HG02678 (cell line): ENCODE measurements around the gene UCP2.

ENCODE experiments used
- ATAC-seq: cut with Tn5 transposase; IDR thresholded peaks from one replicate; pipeline ENCODE4 v1.9.1; 2021; ENCODE audit warnings: mild to moderate bottlenecking, moderate library complexity; ENCODE audit not compliant: unreplicated experiment

Gene UCP2

DNA sequence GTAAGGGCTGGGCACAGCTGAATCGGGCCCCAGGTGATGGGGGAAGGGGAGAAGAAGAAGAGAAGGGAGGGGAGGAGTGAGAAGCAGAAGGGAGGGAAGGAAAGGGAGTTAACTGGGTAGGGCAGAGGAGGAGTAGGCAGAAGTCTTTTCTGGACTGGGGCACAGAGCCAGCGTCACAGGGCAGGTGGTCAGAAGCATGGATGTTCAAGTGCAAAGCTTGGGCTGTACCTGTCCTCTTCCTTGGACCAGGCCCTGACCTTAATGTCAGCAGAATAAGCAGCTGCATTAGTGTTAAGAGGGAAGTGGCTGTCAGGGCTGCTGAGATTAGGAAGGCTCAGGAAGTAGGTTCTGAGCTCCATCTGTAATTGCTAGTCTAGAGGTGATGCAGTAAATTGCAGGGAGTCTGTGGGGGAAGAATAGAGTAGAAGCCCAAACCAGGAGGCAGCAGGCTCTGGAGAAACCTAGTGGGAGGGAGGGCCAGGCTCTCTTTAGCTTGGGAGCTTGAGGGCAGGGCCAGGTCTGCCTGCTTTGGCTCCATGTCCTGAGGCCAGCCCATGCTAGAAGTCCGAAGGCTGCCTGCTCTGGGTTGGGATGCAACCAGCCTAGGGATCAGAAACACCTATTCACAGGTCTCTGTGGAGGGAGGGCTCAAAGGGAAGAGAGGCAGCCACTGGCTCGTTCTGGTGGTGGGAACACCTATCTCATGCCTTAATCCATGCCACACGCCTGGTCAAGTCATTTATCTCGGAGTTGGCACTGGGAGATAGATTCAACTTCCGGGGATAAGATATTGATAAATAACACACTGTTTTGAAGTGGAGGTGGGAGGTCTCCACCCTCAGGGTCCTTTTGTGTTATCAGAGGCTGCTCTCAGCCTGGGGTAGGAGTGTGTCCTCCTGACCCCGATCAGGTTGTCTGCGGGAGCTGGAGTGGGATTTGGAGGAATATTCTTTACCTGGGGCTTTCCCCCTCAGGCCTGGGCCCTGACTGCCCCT, 28.0 kb upstream of the UCP2 start:
- no peak for ATAC-seq

GRCh38 chr11:74009675-74010305, 27.1 kb upstream of the UCP2 start:
- ATAC-seq, result no peak

GRCh38 chr11:74009230-74009547, 26.5 kb upstream of the UCP2 start:
- no peak for ATAC-seq

DNA sequence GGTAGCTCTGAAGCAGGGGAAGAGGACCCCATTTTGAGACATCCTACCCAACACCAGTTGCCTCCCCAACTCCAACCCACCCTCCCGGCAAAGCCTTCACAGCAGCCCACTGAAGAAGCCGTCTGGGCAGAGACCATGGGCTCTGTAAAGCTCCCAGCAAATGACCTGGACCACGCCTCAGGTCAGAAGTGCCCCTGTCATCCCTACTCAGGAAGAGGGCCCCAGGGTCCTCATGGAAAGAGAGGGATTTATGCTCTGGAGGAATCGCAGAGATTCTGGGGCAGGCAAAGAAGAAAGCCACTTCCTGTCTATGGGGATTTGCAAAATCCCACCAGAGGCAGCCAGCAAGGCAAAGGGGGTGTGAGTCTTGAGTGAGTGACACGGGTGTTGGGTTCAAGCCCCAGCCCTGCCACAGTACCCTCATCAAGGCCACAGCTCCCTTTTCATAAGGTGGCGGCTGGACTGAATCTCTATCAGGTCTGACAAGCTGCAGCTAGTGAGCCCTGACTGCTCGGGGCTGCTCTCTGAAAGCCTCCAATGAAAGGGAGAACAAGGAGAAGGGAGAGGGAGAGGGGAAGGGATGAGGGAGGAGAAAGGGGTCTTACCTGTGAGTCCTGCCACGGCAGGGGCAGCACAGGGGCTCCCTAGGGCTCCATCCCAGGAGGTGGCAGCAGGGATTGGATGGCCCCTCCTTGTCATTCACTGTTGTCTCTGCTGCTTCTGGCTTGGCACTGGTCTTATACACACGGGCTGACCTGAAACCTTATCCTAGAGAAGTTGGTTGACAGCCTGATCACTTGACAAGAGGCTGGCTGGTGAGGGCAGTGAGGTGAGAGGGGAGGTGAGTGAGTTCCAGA, 26.0 kb upstream of the UCP2 start, which contains the start of gene UCP3:
UCP3 (minus strand) TSS at position 713 of the 857 bp plus-strand sequence. CDS start 2,043 bp downstream, outside the sequence.
- ATAC-seq, result no peak

- no peak for ATAC-seq
Observed at GRCh38 chr11:74007691-74008372, 25.2 kb upstream of the UCP2 start.

DNA sequence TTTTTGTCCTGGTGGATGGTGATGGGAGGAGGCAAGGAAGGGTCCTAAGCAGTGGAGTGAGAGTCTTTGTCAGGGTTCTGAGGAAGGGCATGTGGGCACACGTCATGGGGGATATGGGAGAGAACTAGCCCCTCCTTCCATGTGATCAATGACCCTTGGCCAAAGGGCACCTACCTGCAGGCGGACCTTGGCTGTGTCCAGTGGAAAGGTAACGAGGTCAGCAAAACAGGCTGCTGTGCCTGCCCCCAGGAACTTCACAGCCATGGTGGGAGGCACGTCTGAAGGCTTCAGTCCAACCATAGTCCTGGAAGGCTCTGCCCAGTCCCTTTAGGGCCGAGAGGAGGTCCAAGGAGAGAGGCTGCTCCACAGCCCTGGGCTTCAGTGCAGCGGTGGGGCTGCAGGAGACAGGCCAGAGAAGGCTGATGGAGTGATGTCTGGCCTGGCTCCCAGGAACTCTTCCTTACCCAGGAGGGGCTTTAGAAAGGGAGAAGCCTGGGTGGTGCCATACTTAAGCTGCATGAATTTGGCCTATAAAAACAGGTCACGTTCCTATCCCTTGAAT, 24.2 kb upstream of the UCP2 start:
- ATAC-seq, result no peak

DNA sequence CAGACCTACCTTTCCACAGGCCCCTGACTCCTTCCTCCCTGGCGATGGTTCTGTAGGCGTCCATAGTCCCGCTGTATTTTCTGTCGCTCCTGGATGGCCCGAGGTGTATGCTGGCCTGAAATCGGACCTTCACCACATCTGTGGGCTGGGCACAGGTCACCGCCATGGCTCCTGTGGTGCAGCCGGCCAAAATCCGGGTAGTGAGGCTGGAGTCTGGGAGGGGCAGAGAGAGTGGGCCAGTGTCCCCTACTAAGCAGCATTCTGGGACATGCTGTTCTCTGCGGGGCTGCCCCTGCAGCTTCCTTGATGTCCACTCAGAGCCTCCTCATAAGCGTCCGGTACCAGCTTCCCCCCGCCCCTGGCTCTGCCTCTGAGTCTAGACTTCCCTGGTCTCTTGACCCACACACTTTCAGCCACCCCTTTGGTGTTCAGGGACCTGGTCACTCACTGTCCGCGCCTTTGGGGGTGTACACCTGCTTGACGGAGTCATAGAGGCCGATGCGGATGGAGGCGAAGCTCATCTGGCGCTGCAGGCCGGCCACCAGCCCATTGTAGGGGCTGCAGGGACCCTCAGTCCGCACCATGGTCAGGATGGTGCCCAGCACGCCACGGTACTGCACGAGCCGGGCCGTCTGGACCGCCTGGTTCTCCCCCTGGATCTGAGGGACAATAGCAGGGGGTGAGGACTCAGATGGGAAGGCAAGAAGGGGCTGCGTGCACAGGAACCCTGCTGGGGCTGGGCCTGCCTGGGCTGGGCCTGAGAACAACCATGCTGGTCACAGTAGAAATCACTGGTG, 23.3 kb upstream of the UCP2 start:
- ATAC-seq, result no peak

DNA sequence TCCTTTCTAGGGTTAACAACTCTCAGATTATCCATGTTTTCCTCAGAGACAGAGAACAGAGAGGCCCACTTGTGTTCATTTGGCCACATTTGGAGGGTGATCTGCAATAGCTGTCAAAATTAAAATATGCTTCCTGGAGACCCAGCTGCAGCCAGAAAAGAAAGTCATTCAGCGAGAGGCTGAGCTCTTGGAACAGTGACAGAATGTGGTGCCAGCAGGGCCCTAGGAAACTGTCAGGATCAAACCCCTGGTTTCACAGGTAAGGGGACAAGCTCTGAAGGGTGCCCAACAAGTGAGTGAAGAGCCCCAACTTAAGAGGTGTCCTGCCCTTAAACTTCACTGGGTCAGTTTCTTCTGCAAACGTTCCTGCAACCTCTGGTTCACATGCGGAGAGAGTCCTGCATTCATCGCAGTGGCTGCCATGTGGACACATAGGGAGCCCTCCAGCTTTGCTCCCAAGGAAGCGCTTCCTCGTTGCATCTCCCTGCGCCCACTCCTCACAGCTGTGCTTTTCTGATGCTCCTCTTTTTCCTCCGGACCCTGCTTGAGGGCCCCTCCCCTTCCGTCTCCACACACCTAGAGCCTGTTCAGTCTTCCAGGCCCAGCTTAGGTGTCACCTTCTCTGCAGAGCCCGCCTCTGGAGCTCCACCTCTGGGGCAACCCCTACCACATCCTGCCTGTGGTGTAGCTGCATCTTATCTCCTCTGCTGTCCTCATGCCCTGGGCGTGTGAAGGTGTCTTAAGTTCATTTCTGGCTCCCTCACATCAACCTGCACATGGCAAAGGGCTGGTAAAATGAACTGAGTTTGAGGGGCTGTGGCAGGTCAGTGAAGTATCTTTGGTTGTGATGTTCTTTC, 22.3 kb upstream of the UCP2 start:
- ATAC-seq, result no peak

GRCh38 chr11:74004046-74004695, 21.5 kb upstream of the UCP2 start:
- ATAC-seq, result no peak

DNA sequence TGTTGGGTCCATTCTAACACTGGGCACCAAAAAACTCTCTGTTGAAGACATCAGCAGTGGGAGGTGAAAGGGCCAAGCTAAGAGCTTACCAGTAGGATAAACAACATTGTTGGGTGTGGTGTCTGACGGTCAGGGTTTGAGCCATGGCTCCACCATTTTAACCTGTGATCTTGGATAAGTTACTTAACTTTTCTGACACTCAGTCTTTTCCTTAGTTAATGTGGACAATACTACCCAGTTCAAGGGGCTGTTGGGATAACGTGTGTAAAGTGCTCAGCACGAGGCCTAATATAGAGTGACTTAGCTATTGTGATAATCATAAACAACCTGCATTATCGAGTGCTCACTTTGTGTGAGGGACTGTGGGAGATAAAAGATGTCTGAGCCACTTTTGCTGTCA, 20.2 kb upstream of the UCP2 start:
- ATAC-seq, result no peak

GRCh38 chr11:74001822-74002286, 19.2 kb upstream of the UCP2 start:
- no peak for ATAC-seq

DNA sequence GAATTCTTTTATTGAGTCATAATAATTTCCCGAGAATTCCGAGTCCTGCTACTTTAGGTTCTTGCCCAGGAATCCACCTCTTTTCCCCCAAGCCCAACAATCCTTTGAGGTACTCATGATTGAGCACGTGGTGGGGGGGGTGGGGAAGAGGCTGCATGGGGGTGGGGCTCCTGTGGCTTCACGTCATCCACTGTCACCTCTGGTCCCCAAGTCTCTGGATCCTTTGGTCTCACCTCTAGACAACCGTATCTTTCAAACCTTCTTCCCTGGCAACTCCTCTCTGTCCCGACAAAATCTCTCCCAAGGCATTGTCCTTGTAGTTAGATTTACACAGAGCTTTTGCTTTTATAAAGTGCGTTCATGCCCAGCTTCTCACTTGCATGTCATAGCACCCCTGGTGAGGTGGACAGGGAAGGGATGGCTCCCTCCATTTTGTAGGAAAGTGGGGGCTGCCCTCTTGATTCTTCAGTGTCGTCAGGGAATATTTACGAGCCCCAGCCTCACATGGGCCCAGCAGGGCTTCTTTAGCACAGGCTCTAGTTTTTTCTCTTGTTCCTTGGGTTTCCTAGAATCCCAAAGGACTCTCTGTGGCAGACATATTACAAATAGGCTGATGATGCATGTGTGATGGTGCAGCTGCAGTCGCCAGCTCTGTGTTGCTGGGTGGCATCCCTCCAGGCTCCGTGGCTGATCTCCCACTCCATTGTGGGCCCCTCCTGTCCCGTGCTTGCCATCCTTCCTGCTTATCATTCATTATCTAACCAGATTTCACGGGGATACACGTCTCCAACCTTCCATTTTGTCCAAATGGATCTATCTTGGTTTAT, 17.9 kb upstream of the UCP2 start:
- no peak for ATAC-seq

DNA sequence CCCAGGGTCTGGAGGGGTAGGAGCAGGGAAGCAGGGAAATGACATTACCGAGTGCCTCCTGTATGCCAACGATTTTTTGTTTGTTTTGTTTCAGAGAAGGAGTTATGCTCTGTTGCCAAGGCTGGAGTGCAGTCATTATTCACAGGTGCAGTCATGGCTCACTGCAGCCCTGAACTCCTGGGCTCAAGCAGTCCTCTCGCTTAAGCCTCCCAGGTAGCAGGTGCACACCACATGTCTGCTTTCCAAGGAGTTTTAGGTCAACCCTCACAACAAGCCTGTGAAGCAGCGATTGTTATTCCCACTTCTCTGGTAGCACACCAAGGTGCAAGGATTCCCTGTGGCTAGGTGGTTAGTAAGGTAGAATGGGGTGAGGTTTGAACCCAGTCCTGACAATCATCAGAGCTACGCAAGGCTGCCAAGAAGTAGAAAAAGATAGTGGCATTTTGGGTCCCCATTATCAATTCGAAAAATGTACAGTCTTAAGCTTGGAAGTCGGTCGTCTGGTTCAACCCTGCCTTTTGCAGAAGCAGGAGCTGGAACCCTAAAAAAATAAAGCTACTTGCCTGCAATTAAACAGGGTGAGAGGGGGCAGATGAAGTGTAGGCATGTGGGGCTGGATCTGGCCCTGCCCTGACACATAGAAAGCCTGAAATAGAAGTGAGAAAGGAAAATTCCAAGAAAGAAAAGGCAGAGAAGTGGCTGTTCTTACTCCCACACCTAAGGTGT, 17.1 kb upstream of the UCP2 start:
- ATAC-seq, result no peak

- ATAC-seq, result no peak
Observed at GRCh38 chr11:73998846-73999575, 16.4 kb upstream of the UCP2 start.

DNA sequence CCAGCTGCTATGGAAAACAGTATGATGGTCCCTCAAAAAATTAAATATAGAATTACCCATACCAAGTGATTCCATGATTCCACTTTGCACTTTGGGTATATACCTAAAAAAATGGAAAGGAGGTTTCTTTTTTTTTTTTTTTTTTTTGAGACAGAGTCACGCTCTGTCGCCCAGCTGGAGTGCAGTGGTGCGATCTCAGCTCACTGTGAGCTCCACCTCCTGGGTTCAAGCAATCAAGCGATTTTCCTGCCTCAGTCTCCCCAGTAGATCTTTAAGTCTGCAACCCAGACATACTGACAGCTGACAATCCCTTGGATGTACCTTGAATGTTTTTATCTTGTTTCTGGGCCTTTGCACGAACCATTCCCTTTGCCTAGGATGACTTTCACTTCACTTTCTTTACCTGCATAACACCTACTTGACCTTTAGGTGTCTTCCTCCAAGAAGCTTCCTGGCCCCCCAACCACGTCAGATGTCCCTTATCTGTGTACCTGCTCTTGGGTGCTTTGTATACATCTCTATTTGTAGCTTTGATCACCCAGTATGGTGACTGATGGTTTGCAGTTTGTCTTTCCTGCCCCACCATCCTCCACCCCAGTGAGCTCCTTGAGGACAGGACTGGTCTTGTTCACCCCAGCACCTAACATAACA, 14.6 kb upstream of the UCP2 start:
- no peak for ATAC-seq
